HepG2 (cell line): Measurements from ENCODE around the gene ITPR1. TPM values are rescaled to one million over a fixed set of nuclear protein-coding genes. Genes with fewer than 3 reads are reported as not detected.
A peak's percentile ranks its signal among the peaks of the same experiment; 100 is the strongest.

Experiments
- CREM ChIP-seq, 2 experiments: sonication (generic) in 1 of 2; formaldehyde crosslinking in 1 of 2; IDR thresholded peaks; 2 replicates each; pipeline versions ENCODE4 v1.4.0 to v1.6.1; 2016 to 2020; ENCODE audit warnings: antibody characterized with exemption in 1 of 2, mild to moderate bottlenecking in 1 of 2, missing genetic modification reagents in 1 of 2
- HNRNPL ChIP-seq: fragments of 200-400 bp; formaldehyde crosslinking; IDR thresholded peaks from 2 replicates; pipeline ENCODE4 v1.6.1; 2017; ENCODE audit warnings: mild to moderate bottlenecking, low read depth, low read length
- KLF12 ChIP-seq: sonication (generic); formaldehyde crosslinking; IDR thresholded peaks from 2 replicates; pipeline ENCODE4 v1.4.0; 2020; ENCODE audit warnings: missing genetic modification reagents, borderline replicate concordance
- NR2F1 ChIP-seq, 2 experiments: fragments of 450-650 bp in 1 of 2; formaldehyde crosslinking in 1 of 2; IDR thresholded peaks; 2 replicates each; pipeline versions ENCODE4 v1.5.0 to v1.6.1; 2016 to 2020; ENCODE audit warnings: mild to moderate bottlenecking in 1 of 2, missing compliant biosample characterization in 1 of 2, missing genetic modification reagents in 1 of 2, moderate library complexity in 1 of 2
- PHF20 ChIP-seq: sonication (generic); formaldehyde crosslinking; IDR thresholded peaks from 2 replicates; pipeline ENCODE4 v1.5.0; 2020; ENCODE audit warnings: mild to moderate bottlenecking, missing genetic modification reagents
- TARDBP ChIP-seq: sonication (generic); formaldehyde crosslinking; IDR thresholded peaks from 2 replicates; pipeline ENCODE4 v1.8.0; 2022; ENCODE audit warnings: mild to moderate bottlenecking, missing genetic modification reagents
- TBP ChIP-seq: sonication (generic); formaldehyde crosslinking; IDR thresholded peaks from 2 replicates; pipeline ENCODE4 v1.5.0; 2020; ENCODE audit warnings: missing genetic modification reagents
- ZNF30 ChIP-seq: sonication (generic); formaldehyde crosslinking; IDR thresholded peaks from 2 replicates; pipeline ENCODE4 v1.5.0; 2020; ENCODE audit warnings: mild to moderate bottlenecking, missing genetic modification reagents
- ZNF496 ChIP-seq: sonication (generic); formaldehyde crosslinking; IDR thresholded peaks from 2 replicates; pipeline ENCODE4 v1.8.1; 2023; ENCODE audit warnings: mild to moderate bottlenecking, moderate library complexity, missing genetic modification reagents; ENCODE audit not compliant: insufficient replicate concordance
- ZNF841 ChIP-seq: sonication (generic); formaldehyde crosslinking; IDR thresholded peaks from 2 replicates; pipeline ENCODE4 v1.8.1; 2023; ENCODE audit warnings: missing genetic modification reagents, borderline replicate concordance
- polyA plus RNA-seq, 8 experiments: library from polyadenylated mRNA; depleted of rRNA in 3 of 8; stranded (reverse) in 7 of 8; unstranded in 1 of 8; fragments of >200 nt; fragmentation: Illumina TruSeq in 4 of 8; extraction: Trizol in 4 of 8; gene quantifications; 2 replicates each; pipeline versions ENCODE4 v1.2.1 to v1.2.3, GENCODE V29; 2011 to 2016; ENCODE audit warnings: low read depth in 4 of 8, missing spikeins in 1 of 8, mixed read lengths in 1 of 8; ENCODE audit not compliant: insufficient read depth in 1 of 8
- total RNA-seq, 5 experiments: library from RNA; depleted of rRNA; stranded (reverse); fragments of >200 nt; fragmentation: Illumina TruSeq; extraction: Trizol; gene quantifications; 2 replicates each; pipeline ENCODE4 v1.2.3, GENCODE V29; 2016; ENCODE audit warnings: low read depth in 1 of 5
- TF ChIP-seq, protein P1 (sequence below): sonication (generic); formaldehyde crosslinking; IDR thresholded peaks from 2 replicates; pipeline ENCODE4 v1.4.0; 2020; ENCODE audit warnings: low read depth, missing genetic modification reagents
- TF ChIP-seq, protein P2 (sequence below): sonication (generic); formaldehyde crosslinking; conservative IDR thresholded peaks from 2 replicates; pipeline ENCODE4 v1.4.0; 2020; ENCODE audit warnings: mild to moderate bottlenecking, missing genetic modification reagents, moderate library complexity
- TF ChIP-seq, protein P3 (sequence below): sonication (generic); formaldehyde crosslinking; IDR thresholded peaks from 2 replicates; pipeline ENCODE4 v1.9.0; 2021; ENCODE audit warnings: missing genetic modification reagents, borderline replicate concordance
- TF ChIP-seq, protein P4 (sequence below): sonication (generic); formaldehyde crosslinking; conservative IDR thresholded peaks from 2 replicates; pipeline ENCODE4 v1.4.0; 2020; ENCODE audit warnings: missing genetic modification reagents
- TF ChIP-seq, protein P5 (sequence below): sonication (generic); formaldehyde crosslinking; IDR thresholded peaks from 2 replicates; pipeline ENCODE4 v1.8.0; 2023; ENCODE audit warnings: mild to moderate bottlenecking, missing genetic modification reagents

The ITPR1 gene
- total and polyA plus RNA-seq, 2 of the 13 experiments (the other 11 are each of a cell fraction or from before 2014, with no cell fraction given): 10.0 to 11.4 TPM

DNA sequence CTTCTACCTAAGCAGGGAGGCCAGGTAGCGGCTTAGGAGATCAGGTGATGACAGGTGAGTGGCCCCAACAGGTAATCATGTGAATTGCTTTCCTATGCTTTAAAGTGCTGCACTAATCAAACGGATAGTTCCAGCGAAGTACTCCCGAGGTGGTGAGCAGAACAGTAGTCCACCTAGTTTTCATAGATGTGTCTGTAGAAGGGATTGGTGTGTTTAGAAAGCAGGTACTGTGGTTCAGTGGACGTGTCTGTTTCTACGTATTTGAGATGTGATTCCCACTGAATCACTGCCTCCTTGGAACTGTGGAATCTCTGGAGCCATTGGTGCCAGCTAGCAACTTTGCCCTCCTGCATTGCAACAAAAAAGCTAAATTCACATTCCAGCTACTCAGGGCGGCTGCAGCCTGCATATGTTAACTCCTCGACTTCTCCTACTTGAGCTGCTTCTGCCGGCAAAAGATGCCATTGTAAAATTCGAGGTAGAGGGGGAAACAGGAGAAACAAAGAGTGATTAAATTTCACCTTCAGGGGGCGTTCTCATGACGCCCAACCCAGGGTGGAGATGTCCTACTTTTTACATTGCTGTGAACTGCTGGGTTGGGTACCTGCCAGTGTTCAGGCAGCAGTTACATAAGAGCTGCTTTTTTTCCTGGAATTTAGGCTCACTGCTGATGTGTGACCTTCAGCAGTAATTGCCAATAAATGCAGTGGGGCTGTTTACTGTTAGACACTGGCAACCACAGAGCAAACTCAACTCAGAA lies 227.3 kb downstream of the ITPR1 start (continued):
- TF ChIP-seq PHF20 (CRISPR knock-in tag) (no peak), TBP (CRISPR knock-in tag) (no peak), TARDBP (CRISPR knock-in tag) (0 out of 2 replicates have a peak, but pooled peaks have one; percentile 47), ZNF30 (CRISPR knock-in tag) (no peak), ZNF496 (CRISPR knock-in tag) (no peak), ZNF841 (no peak), CREM (IDR thresholded peaks at IDR 0.05) (no peak), CREM (CRISPR knock-in tag; IDR thresholded peaks at IDR 0.05) (no peak), HNRNPL (no peak), NR2F1 (CRISPR knock-in tag; IDR thresholded peaks at IDR 0.05) (no peak; a peak in 1 of 4 replicates), KLF12 (CRISPR knock-in tag) (no peak)
- TF ChIP-seq, protein P1, sequence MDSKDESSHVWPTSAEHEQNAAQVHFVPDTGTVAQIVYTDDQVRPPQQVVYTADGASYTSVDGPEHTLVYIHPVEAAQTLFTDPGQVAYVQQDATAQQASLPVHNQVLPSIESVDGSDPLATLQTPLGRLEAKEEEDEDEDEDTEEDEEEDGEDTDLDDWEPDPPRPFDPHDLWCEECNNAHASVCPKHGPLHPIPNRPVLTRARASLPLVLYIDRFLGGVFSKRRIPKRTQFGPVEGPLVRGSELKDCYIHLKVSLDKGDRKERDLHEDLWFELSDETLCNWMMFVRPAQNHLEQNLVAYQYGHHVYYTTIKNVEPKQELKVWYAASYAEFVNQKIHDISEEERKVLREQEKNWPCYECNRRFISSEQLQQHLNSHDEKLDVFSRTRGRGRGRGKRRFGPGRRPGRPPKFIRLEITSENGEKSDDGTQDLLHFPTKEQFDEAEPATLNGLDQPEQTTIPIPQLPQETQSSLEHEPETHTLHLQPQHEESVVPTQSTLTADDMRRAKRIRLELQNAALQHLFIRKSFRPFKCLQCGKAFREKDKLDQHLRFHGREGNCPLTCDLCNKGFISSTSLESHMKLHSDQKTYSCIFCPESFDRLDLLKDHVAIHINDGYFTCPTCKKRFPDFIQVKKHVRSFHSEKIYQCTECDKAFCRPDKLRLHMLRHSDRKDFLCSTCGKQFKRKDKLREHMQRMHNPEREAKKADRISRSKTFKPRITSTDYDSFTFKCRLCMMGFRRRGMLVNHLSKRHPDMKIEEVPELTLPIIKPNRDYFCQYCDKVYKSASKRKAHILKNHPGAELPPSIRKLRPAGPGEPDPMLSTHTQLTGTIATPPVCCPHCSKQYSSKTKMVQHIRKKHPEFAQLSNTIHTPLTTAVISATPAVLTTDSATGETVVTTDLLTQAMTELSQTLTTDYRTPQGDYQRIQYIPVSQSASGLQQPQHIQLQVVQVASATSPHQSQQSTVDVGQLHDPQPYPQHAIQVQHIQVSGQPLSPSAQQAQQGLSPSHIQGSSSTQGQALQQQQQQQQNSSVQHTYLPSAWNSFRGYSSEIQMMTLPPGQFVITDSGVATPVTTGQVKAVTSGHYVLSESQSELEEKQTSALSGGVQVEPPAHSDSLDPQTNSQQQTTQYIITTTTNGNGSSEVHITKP (CRISPR knock-in tag): peak; percentile 48; the same call in 1 of the 2 replicates
- TF ChIP-seq, protein P2, sequence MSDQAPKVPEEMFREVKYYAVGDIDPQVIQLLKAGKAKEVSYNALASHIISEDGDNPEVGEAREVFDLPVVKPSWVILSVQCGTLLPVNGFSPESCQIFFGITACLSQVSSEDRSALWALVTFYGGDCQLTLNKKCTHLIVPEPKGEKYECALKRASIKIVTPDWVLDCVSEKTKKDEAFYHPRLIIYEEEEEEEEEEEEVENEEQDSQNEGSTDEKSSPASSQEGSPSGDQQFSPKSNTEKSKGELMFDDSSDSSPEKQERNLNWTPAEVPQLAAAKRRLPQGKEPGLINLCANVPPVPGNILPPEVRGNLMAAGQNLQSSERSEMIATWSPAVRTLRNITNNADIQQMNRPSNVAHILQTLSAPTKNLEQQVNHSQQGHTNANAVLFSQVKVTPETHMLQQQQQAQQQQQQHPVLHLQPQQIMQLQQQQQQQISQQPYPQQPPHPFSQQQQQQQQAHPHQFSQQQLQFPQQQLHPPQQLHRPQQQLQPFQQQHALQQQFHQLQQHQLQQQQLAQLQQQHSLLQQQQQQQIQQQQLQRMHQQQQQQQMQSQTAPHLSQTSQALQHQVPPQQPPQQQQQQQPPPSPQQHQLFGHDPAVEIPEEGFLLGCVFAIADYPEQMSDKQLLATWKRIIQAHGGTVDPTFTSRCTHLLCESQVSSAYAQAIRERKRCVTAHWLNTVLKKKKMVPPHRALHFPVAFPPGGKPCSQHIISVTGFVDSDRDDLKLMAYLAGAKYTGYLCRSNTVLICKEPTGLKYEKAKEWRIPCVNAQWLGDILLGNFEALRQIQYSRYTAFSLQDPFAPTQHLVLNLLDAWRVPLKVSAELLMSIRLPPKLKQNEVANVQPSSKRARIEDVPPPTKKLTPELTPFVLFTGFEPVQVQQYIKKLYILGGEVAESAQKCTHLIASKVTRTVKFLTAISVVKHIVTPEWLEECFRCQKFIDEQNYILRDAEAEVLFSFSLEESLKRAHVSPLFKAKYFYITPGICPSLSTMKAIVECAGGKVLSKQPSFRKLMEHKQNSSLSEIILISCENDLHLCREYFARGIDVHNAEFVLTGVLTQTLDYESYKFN (CRISPR knock-in tag): peak; percentile 52
- TF ChIP-seq, protein P3, sequence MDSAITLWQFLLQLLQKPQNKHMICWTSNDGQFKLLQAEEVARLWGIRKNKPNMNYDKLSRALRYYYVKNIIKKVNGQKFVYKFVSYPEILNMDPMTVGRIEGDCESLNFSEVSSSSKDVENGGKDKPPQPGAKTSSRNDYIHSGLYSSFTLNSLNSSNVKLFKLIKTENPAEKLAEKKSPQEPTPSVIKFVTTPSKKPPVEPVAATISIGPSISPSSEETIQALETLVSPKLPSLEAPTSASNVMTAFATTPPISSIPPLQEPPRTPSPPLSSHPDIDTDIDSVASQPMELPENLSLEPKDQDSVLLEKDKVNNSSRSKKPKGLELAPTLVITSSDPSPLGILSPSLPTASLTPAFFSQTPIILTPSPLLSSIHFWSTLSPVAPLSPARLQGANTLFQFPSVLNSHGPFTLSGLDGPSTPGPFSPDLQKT (CRISPR knock-in tag): no peak
- TF ChIP-seq, protein P4, sequence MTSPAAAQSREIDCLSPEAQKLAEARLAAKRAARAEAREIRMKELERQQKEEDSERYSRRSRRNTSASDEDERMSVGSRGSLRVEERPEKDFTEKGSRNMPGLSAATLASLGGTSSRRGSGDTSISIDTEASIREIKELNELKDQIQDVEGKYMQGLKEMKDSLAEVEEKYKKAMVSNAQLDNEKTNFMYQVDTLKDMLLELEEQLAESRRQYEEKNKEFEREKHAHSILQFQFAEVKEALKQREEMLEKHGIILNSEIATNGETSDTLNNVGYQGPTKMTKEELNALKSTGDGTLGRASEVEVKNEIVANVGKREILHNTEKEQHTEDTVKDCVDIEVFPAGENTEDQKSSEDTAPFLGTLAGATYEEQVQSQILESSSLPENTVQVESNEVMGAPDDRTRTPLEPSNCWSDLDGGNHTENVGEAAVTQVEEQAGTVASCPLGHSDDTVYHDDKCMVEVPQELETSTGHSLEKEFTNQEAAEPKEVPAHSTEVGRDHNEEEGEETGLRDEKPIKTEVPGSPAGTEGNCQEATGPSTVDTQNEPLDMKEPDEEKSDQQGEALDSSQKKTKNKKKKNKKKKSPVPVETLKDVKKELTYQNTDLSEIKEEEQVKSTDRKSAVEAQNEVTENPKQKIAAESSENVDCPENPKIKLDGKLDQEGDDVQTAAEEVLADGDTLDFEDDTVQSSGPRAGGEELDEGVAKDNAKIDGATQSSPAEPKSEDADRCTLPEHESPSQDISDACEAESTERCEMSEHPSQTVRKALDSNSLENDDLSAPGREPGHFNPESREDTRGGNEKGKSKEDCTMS (CRISPR knock-in tag): no peak
- TF ChIP-seq, protein P5, sequence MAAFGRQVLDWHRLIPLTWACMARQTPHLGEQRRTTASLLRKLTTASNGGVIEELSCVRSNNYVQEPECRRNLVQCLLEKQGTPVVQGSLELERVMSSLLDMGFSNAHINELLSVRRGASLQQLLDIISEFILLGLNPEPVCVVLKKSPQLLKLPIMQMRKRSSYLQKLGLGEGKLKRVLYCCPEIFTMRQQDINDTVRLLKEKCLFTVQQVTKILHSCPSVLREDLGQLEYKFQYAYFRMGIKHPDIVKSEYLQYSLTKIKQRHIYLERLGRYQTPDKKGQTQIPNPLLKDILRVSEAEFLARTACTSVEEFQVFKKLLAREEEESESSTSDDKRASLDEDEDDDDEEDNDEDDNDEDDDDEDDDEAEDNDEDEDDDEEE (CRISPR knock-in tag): no peak
